ENCODE data around the gene CD27.
A peak's percentile ranks its signal among the peaks of the same experiment; 100 is the strongest.
"Not testable (repeated sequence)": the region's sequence is repeated elsewhere in the genome, so short reads cannot be mapped to it uniquely, and the experiment has no call there.

The CD27 gene

DNA sequence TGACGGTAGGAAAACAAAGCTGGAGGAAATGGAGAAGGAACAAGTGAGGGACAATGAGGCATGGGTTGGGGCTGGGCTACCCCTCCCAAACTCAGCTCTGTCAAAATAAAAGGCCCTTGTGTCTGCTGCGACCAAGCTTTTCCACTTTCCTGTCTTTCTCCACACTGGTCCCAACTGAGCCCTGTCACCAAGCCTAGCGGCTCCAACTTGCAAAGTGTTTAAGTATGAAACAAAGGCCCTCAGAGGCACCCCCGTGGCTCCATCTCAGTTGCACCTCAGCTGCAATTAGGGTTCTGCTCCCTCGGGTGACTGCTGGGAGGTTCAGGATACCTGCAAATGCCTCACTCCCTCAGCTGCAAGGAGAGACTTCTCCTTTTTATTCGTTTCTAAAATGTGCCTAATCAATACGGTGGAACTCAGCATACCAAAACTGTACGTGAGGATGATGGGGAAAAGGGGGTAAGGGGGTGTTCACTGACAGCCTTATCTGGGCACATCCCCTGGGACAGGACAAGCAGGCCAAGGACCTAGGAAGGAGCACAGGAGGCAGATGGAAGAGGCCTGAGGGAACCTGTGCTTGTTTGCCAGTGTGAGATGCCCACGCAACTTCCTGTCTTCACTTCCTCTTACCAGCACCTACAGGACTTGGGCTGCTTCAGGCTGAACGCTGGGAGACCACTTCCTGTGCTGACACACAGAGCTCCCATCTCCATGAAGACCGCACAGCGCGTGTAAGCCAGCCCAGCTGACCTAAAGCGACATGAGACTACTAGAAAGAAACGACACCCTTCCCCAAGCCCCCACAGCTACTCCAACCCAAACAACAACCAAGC lies 16.9 kb downstream of the CD27 start:
- DNase-seq = peak; percentile 33

DNA sequence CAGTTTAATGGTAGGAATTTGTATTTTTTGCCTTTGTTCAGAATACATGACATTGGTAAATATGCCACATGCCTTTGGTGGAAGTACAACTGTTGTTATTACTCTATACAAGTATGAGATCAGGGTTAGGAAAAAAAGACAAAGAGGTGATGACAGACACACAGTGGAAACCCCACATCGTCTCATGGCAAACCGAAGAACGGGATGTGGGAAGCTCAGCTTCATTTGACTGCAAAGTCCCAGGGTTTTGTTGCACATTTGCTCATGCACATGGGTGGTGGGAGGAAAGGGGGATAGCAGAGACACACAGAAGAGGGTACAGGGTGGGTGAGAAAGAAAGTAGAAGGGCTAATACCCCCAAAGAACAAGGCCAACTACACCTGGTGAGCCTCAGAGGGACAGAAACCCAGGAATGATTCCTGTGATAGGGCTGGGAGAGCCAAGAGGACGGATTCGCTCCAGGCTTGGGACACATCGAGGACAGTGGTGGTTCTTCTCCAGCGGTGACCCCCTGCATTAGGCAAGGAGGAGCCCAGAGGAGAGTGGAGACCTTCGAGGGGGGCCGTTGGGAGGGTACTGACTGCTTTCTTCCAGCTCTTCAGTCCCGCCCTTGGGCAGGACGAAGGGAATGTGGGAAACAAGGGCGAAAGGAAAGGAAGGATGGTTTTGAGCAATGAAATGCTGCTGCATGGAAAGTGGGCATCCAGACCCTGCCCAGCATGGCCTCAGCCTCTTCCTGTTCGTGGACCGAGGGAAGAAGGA lies 17.7 kb downstream of the CD27 start:
- no peak for DNase-seq

DNA sequence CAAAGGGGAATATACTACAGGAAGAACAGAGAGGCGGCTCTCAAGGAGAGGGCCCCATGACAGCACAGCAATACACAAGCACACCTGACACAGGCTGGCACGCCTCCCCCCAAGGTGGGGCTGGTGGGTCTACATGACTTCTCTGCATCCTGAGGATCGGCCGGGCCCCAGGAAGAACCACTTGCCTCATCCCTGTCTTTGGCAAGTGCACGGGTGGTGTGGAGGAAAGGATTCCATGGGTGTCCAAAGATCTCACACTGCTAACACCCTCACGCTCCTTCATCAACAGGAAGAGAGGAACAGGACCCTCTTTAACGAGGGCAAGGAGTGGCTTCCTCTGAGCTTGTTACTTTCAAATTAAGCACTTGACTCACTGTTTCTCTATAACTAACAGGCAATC lies 18.5 kb downstream of the CD27 start:
- DNase-seq = no peak

DNA sequence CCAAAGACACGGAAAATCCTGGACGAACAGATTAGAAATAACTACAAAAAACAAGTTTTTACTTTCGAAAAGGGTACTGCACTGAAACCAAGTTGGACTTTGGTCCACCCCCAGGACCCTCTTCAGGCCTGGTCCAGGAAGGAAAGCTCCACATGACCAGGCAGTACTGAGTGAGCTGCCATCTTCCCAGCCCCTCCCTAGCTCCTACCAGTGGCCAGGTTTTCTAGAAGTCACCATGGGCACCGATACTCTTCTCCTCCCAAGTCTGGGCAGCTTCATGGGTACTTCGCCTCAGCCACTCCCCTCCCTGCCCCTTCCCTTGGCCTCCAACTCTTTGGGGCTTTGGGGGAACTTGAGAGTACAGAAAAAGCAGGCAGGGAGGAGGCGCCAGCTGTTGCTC lies 19.1 kb downstream of the CD27 start:
- no peak for DNase-seq

DNA sequence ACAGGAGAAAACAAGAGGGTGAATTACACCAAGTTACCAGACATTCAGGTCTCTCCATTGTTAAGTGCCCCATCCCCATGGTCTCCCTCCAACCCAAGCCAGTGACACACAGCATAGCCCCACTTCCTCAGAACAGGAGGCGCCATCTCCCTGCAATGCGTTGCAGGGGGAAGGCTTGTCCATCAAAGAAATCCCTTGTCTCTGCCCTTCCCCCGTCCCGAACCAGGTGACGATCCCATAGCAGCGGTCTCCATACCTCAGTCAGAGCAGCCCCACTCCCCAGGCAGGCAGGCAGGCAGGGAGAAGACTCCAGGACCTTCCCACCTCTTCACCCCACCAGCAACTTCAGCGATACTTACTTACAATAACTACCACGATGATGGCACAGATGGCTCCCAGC lies 19.8 kb downstream of the CD27 start:
- DNase-seq = no peak

DNA sequence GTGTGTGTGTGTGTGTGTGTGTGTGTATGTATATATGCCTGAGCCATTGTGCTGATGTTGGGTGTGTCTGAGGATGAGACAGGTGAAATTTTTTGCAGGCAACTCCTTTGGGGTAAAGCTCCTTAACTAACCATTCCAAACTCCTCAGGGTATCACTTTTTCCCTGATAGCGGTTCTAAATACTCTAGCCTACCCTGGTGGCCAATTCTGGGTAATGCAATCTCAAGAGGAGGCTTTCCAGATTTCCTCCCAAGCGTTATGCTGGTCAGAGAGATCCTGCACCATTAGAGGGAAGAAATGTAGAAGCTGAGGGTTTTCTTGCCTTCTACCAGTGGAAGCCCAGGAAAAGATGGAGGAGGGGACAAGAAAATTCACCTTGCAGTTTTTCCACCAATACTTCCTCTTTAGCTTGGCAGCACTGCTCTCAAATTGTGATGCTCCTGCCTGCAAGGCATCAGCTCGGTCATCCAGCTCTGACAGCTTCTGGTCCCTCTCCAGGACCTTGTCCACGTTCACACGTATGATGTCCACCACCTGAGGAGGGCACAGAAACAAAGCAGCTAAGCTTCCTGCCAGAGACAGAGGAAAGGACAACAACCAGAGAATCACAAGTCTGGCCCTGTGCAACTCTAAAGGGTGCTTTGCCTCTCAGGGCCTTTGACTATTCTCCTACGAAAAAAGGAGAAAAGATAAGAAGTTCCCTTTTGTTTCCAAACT lies 20.9 kb downstream of the CD27 start:
- peak; percentile 75 for DNase-seq

DNA sequence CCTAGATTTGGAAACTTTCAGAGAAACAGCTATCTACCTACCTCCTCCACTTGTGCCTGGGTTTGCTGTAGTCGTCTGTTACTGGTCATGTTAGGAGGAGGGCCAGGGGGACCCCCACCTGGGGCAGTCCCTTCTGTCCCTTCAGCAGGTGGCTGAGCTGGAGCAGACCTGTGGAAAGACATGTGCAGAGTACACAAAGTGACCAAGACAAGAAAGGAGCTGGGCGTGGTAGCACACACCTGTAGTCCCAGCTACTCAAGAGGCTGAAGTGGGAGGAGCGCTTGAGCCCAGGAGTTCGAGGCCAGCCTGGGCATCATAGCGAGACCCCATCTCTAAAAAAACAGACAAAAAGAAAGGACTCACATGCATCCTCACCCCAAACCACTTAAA lies 21.4 kb downstream of the CD27 start:
- no peak for DNase-seq

DNA sequence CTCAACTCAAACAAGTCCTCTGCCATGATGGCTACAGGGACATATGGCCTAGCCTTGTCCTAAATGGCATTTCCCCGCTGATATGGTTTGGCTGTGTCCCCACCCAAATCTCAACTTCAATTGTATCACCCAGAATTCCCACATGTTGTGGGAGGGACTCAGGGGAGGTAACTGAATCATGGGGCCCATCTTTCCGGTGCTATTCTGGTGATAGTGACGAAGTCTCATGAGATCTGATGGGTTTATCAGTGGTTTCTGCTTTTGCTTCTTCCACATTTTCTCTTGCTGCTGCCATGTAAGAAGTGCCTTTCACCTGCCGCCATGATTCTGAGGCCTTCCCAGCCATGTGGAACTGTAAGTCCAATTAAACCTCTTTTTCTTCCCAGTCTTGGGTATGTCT lies 22.0 kb downstream of the CD27 start:
- not testable (repeated sequence) for DNase-seq

DNA sequence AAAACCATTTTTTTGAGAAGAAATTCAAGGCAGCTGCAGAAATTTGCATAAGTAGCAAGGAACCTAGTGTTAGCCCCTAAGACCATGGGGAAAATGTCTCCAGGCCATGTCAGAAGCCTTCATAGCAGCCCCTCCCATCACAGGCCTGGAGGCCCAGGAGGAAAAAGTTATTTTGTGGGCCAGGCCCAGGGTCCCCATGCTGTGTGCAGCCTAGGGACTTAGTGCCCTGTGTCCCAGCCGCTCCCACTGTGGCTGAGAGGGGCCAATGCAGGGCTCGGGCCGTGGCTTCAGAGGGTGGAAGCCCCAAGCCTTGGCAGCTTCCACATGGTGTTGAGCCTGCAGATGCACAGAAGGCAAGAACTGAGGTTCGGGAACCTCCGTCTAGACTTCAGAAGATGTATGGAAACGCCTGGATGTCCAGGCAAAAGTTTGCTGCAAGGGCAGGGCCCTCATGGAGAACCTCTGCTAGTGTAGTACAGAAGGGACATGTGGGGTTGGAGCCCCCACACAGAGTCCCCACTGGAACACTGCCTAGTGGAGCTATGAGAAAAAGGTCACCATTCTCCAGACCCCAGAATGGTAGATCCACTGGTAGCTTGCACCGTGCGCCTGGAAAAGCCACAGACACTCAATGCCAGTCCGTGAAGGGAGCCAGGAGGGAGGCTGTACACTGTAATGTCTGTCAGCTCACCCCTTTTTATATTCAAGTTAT lies 23.0 kb downstream of the CD27 start:
- DNase-seq = not testable (repeated sequence)

DNA sequence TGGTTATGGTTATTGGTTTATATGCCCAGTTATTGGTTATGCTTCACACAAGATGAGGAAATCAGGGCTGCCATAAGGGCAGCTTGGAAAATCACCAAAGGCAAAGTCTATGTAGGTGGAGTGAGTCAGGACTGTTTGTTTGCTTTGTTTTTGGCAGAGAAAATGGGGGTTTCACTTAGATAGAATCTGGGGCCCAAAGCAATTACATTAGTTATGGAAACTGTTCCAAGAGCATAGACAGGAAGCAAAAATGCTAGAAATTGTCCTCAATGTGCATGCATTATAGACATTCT lies 23.5 kb downstream of the CD27 start:
- no peak for DNase-seq

DNA sequence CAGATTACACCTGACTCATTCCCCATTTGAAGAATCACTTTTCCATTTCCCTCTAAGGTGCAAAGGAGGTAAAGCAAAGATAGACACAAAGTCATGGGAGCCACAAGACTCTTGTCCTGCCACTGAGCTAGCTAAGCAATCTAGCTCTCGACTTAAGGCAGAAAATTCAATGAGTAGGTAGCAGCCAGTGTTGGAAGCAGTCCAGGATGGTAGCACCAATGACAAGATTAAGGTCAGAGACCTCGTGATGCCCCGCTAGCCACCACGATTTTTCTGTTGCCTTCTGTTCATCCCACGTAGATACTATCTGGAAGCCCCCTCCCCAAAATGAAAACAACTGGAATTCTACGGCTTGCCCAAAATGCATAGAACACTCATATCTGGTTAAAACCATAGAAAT lies 24.3 kb downstream of the CD27 start:
- DNase-seq = no peak

DNA sequence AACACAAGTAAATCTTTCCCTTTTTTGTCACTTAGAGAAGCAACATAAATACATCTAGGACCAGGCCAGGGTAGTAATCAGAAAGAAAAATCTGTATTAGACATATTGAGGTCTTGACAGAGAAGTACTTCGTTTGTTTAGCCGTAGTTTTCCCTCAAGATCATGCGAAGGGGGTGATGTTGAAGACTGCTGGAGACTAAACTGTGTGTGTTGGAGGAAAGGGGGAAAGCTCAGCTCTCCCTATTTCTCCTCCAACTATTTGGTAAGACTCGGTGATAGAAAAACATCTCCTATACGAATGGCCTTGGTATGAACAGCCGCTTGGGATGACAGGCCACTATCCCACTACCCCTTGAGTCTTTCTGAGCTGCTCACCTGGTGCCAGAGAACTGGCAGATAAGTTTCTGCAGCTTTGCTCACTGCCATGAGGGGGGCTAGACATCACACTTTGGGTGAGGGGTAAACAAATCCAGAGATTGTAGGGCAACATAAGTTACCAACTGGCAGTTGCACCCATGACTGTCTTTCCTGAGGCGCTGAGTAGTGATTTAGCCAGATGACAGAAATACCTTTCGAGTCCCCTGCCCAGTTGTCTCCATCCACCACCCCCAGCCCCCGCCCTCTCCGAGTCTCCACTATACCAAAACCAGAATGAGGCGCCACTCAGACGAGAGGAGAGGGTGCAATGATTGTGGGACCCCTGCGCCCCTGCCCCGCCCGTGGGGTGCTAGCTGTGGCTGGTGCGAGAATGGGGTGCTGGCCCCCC lies 25.0 kb downstream of the CD27 start:
- no peak for DNase-seq

DNA sequence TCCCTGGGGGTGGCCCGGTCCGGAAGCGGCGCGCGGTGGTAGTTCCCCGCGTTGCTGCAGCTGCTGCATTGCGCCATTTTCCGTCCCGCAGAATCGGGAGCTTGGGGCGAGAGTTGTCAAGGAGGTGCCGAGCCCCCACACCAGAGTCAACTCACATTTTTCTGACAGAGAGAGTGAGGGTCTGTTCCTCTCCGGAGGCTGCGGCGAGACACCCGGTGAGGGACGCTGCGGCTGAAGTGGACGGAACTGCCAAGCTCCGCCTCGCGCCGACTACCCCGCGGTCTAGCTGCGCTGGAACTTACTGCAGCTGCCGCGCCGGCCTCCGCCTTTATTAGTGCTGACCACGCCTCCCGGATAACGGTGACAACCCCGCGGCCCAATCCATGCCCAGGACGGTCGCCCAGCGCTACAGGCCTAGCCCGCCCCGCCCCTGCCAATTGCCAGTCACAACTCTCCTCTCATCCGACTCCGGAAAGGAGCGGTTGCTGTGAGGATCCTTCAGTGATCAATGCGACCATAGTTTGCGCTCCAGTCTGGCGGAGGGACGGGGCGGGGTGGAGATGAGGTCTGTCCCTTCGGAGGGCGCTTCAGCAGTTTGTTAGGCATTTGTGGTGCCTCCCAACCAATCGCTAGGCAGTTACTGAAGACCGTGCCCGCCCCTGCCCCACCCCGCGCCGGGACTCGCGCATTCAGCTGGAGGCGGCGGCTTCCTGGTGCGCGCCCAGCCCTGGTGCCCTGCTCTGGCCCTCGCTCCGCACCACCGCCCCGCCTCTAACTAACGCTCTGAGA lies 25.8 kb downstream of the CD27 start, which contains the start of gene VAMP1:
TSS of gene VAMP1 (minus strand) at position 303 of the 789 bp plus-strand sequence. CDS start at position 157, 146 bp downstream.
- DNase-seq = peak; percentile 99

DNA sequence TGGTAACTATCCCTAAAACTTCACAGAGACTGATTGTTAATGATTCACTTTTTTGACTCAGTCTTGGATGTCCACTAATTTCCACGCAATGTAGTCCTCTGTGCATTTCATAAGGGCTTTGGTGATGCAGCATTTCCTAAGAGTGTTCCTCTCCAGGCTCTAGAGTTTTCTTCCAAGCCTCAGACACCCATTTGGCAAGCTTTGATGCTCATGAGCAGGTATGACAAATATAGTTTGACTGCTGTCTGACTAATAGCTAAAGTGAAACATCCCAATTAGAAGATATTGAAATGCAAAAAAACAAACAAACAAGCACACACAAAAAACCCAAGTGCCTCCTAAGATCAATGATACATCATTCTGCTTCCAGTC lies 27.2 kb downstream of the CD27 start:
- DNase-seq = no peak

DNA sequence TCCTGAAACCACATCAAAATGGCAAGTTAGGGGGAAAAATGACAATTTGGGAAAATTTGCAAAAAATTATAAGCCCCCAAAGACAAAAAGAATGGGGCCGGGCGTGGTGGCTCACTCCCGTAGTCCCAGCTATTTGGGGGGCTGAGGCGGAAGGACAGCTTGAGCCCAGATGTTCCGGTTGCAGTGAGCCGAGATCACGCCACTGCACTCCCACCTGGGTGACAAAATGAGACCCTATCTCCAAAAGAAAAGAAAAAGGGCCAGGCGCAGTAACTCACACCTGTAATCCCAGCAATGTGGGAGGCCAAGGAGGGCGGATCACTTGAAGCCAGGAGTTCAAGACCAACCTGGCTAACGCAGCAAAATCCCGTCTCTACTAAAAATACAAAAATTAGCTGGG lies 27.7 kb downstream of the CD27 start:
- DNase-seq = no peak

DNA sequence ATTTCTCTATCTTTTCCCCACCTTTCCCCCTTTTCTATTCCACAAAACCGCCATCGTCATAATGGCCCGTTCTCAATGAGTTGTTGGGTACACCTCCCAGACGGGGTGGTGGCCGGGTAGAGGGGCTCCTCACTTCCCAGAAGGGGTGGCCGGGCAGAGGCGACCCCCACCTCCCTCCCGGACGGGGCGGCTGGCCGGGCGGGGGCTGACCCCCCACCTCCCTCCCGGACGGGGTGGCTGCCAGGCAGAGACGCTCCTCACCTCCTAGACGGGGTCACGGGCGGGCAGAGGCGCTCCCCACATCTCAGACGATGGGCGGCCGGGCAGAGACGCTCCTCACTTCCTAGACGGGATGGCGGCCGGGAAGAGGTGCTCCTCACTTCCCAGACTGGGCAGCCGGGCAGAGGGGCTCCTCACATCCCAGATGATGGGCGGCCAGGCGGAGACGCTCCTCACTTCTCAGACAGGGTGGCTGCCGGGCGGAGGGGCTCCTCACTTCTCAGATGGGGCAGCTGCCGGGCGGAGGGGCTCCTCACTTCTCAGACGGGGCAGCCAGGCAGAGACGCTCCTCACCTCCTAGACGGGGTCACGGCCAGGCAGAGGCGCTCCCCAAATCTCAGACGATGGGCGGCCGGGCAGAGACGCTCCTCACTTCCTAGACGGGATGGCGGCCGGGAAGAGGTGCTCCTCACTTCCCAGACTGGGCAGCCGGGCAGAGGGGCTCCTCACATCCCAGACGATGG lies 30.6 kb downstream of the CD27 start:
- not testable (repeated sequence) for DNase-seq

DNA sequence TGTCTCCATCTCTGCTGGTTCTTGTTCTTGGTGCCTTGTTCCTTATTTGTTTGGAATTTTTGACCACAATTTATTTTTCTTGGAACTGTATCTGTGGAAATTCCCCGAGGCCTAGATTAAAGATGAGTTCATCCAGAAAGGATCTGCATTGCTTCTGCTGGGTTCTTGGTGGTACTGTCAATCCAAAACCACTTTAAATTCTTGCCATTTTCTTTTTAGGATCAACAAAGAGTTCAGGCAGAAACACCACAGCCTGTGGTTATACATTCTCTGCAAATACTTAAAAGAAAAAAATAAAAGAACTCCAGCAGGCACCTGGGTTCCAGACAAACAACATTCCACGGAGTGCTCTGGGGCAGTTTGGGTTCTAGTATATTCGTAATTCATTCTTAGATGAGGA lies 31.7 kb downstream of the CD27 start:
- DNase-seq = no peak

DNA sequence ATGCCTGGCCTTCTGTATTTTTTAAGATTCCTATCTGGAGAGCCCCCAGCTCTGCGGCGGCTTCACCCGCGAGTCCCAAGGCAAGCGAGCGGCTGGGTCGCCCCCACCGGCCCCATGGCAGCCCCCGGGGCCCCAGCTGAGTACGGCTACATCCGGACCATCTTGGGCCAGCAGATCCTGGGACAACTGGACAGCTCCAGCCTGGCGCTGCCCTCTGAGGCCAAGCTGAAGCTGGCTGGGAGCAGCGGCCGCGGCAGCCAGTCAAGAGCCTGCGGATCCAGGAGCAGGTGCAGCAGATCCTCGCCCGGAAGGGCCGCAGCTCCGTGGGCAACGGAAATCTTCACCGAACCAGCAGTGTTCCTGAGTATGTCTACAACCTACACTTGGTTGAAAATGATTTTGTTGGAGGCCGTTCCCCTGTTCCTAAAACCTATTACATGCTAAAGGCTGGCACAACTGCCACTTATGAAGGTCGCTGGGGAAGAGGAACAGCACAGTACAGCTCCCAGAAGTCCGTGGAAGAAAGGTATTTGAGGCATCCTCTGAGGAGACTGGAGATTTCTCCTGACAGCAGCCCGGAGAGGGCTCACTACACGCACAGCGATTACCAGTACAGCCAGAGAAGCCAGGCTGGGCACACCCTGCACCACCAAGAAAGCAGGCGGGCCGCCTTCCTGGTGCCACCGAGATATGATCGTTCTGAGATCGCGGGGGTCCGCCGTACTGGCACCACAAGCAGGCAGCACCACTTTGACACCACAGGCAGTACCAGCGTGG lies 33.0 kb downstream of the CD27 start:
- not testable (repeated sequence) for DNase-seq

DNA sequence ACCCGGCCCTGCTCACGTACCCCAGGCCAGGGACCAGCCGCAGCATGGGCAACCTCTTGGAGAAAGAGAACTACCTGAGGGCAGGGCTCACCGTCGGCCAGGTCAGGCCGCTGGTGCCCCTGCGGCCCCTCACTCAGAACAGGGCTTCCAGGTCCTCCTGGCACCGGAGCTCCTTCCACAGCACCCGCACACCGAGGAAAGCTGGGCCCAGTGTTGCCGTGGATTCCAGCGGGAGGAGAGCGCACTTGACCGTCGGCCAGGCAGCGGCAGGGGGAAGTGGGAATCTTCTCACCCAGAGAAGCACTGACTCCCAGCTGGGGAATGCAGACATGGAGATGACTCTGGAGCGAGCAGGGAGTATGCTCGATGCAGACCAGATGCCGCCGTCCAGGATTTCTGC lies 33.7 kb downstream of the CD27 start:
- DNase-seq = no peak

DNA sequence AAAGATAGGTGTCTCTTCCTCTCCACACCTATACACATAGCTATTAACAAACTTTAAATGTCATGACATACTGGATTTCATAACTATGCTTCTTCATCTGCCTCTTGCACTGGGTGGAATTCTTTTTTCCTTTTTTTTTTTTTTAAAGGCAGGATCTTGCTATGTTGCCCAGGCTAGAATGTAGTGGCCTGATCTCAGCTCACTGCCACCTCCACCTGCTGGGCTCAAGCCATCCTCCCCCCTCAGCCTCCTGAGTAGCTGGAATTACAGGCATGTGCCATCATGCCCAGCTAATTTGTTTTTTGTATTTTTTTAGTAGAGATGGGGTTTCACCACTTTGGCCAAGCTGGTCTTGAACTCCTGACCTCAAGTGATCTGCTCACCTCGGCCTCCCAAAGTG lies 43.5 kb downstream of the CD27 start:
- no peak for DNase-seq
